ENCODE data around the gene PLVAP. TPM values are rescaled to one million over a fixed set of nuclear protein-coding genes. Genes with fewer than 3 reads are reported as not detected.

The PLVAP gene
- total RNA-seq, 1 experiment from 2014 or later, result not detected

DNA sequence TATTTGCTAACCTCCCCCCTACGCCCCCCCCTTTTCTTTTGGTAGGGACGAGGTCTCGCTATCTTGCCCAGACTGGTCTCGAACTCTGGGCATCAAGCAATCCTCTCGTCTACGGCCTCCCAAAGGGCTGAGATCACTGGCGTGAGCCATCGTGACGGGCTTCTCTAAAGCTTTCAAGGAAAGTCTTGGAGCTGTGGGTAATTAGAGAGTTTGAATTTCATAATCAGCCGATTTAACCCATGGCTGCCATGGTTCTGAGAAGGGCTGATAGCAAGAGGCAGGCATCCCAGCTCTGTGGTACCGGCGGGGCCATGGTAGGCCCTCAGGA is 73.2 kb downstream of the PLVAP start:
- no peak overlapping the region for H4K91ac ChIP-seq (ENCODE audit: insufficient read length, low read depth, low read length)
- H3K4me1 ChIP-seq (ENCODE audit: insufficient read depth, low read length), result peaks cover 3% of the 10 kb centered on the region; the same call in 1 of the 2 replicates
- H3K9me3 ChIP-seq (ENCODE audit: control insufficient read depth, low read depth, low read length), result no peaks in the 10 kb centered on the region
- no peak overlapping the region for H4K5ac ChIP-seq (ENCODE audit: insufficient read length, low read depth, low read length)
- no peak overlapping the region for H2BK15ac ChIP-seq (ENCODE audit: low read depth, low read length)
- H2AK5ac ChIP-seq (ENCODE audit: insufficient read length, low read length), result no peak overlapping the region
- H3K9me3 Mint-ChIP-seq, result no peaks in the 10 kb centered on the region
- DNase-seq, result no peak
- H2BK12ac ChIP-seq (ENCODE audit: insufficient read length, low read depth, low read length), result no peak overlapping the region
- no peak overlapping the region for H2AFZ ChIP-seq (ENCODE audit: low read length)
- no peaks in the 10 kb centered on the region; the same call in 1 of the 2 replicates for H3K27me3 Mint-ChIP-seq (ENCODE audit: low read depth)
- H2BK20ac ChIP-seq (ENCODE audit: low read depth, low read length, poor library complexity, severe bottlenecking), result no peak overlapping the region
- H4K20me1 ChIP-seq (ENCODE audit: control insufficient read depth, insufficient read depth, insufficient read length), result no peaks in the 10 kb centered on the region
- no peaks in the 10 kb centered on the region for H3K27me3 ChIP-seq (ENCODE audit: insufficient read depth, low read length)
- H3K4me2 ChIP-seq (ENCODE audit: insufficient read depth, insufficient read length, low read length), result no peak overlapping the region
- no peak overlapping the region for H3K18ac ChIP-seq (ENCODE audit: insufficient read length, low read depth, low read length)
- H2BK120ac ChIP-seq (ENCODE audit: low read depth, low read length, poor library complexity, severe bottlenecking), result no peak overlapping the region
- no peak overlapping the region for H3K9ac ChIP-seq (ENCODE audit: extremely low read depth, insufficient read length, low read length)
- WGBS (ENCODE audit: extremely low coverage, insufficient read length, low lambda C conversion rate), result no CpG with 5 or more reads among the region's 12 CpGs
- H3K4ac ChIP-seq (ENCODE audit: low read depth, low read length), result no peak overlapping the region
- no peak overlapping the region for H3K14ac ChIP-seq (ENCODE audit: insufficient read depth, low read length)
- no peak overlapping the region for H3T11ph ChIP-seq (ENCODE audit: low read length)
- H3K79me2 ChIP-seq (ENCODE audit: insufficient read depth, low read length), result no peaks in the 10 kb centered on the region
- H3K27ac Mint-ChIP-seq, result no peak overlapping the region; a peak in 2 of 7 replicates
- no peak overlapping the region for H4K8ac ChIP-seq (replicated peaks; ENCODE audit: insufficient read length, low read depth, low read length)
- H3K4me1 Mint-ChIP-seq, result peaks cover 21 to 35% of the 10 kb centered on the region in 2 experiments
- no peak overlapping the region for H3K23ac ChIP-seq (ENCODE audit: insufficient read length, low read depth, low read length)
- H3K4me3 Mint-ChIP-seq, result peak overlapping the region; percentile 63 to 76; a peak in 4 of 5 replicates
- H3K36me3 Mint-ChIP-seq (ENCODE audit: insufficient read depth in 1 of 3, low read depth in 3 of 3), result peaks cover 4 to 12% (median 8%) of the 10 kb centered on the region in 3 experiments
- TF ChIP-seq, protein P1, sequence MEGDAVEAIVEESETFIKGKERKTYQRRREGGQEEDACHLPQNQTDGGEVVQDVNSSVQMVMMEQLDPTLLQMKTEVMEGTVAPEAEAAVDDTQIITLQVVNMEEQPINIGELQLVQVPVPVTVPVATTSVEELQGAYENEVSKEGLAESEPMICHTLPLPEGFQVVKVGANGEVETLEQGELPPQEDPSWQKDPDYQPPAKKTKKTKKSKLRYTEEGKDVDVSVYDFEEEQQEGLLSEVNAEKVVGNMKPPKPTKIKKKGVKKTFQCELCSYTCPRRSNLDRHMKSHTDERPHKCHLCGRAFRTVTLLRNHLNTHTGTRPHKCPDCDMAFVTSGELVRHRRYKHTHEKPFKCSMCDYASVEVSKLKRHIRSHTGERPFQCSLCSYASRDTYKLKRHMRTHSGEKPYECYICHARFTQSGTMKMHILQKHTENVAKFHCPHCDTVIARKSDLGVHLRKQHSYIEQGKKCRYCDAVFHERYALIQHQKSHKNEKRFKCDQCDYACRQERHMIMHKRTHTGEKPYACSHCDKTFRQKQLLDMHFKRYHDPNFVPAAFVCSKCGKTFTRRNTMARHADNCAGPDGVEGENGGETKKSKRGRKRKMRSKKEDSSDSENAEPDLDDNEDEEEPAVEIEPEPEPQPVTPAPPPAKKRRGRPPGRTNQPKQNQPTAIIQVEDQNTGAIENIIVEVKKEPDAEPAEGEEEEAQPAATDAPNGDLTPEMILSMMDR (conservative IDR thresholded peaks at IDR 0.05), result no peak
- H3K79me1 ChIP-seq (ENCODE audit: insufficient read depth, low read depth, low read length, poor library complexity, severe bottlenecking), result no peaks in the 10 kb centered on the region
- no peak overlapping the region for H3K56ac ChIP-seq (ENCODE audit: insufficient read length, low read depth, low read length)
- H3K27ac ChIP-seq (ENCODE audit: insufficient read length, low read depth, low read length), result no peak overlapping the region
- H2BK5ac ChIP-seq (ENCODE audit: insufficient read length, low read length), result no peak overlapping the region
- peaks cover 6% of the 10 kb centered on the region for H3K23me2 ChIP-seq (ENCODE audit: insufficient read length, low read depth, low read length, poor library complexity, severe bottlenecking)
